OCI-LY7 (cell line): Measurements from ENCODE around the gene RAMP3. TPM values are rescaled to one million over a fixed set of nuclear protein-coding genes. Genes with fewer than 3 reads are reported as not detected.

Experiments used
- BruUV-seq: library from RNA; stranded (reverse); fragments of 400-500 nt; replicated peaks from 2 replicates; lab custom pipeline; 2021; lab: Mats Ljungman, UMichigan
- CTCF ChIA-PET: fragments of 300-600 bp; sonication (Branson Sonifier 250); formaldehyde crosslinking; loops from one replicate; lab custom pipeline; 2022; ENCODE audit warnings: antibody characterized with exemption; ENCODE audit not compliant: unreplicated experiment; lab: Charles Lee
- POLR2A ChIA-PET: fragments of 300-600 bp; sonication (Branson Sonifier 250); formaldehyde crosslinking; loops from one replicate; lab custom pipeline; 2022; ENCODE audit warnings: antibody characterized with exemption; lab: Charles Lee
- DNase-seq: peaks from one replicate; pipeline ENCODE4 v3.0.0-alpha.2; 2015; ENCODE audit warnings: low spot score
- H2AFZ ChIP-seq: fragments of 200-600 bp; sonication (generic), shearing (Covaris generic); 2 replicates; pipeline ENCODE4 v1.6.1; 2014; ENCODE audit warnings: mild to moderate bottlenecking, antibody characterized with exemption, low read length, moderate library complexity
- H3K27ac ChIP-seq: fragments of 200-600 bp; sonication (generic); 2 replicates; pipeline ENCODE4 v1.5.1; 2014; ENCODE audit warnings: mixed run types, low read depth, mild to moderate bottlenecking, moderate library complexity, low read length, inconsistent platforms; ENCODE audit not compliant: poor library complexity, severe bottlenecking
- H3K36me3 ChIP-seq: fragments of 200-600 bp; sonication (generic); 2 replicates; pipeline ENCODE4 v1.6.1; 2014; ENCODE audit warnings: mild to moderate bottlenecking, antibody characterized with exemption, low read length, moderate library complexity, mixed read lengths; ENCODE audit not compliant: insufficient read depth
- H3K4me1 ChIP-seq: fragments of 200-600 bp; sonication (generic); 2 replicates; pipeline ENCODE4 v1.5.1; 2014; ENCODE audit warnings: mild to moderate bottlenecking, low read length; ENCODE audit not compliant: insufficient read depth, poor library complexity, severe bottlenecking
- H3K4me2 ChIP-seq: fragments of 200-600 bp; sonication (generic); 2 replicates; pipeline ENCODE4 v1.6.1; 2014; ENCODE audit warnings: mild to moderate bottlenecking, low read length
- H3K4me3 ChIP-seq: fragments of 200-600 bp; sonication (generic); 2 replicates; pipeline ENCODE4 v1.5.1; 2014; ENCODE audit warnings: mild to moderate bottlenecking, low read depth, low read length; ENCODE audit not compliant: poor library complexity, severe bottlenecking
- H3K79me2 ChIP-seq: fragments of 200-600 bp; sonication (generic); 2 replicates; pipeline ENCODE4 v1.6.1; 2016; ENCODE audit warnings: low read depth, mild to moderate bottlenecking, low read length, moderate library complexity, mixed read lengths; ENCODE audit not compliant: insufficient read depth
- H3K9me2 ChIP-seq: fragments of 200-600 bp; sonication (generic); 2 replicates; pipeline ENCODE4 v1.6.1; 2016; ENCODE audit warnings: mild to moderate bottlenecking, low read length, mixed read lengths; ENCODE audit not compliant: insufficient read depth
- H3K9me3 ChIP-seq: fragments of 200-600 bp; sonication (generic); 2 replicates; pipeline ENCODE4 v1.6.1; 2014; ENCODE audit warnings: mild to moderate bottlenecking, mixed run types, low read length, mixed read lengths
- H4K20me1 ChIP-seq: fragments of 200-600 bp; sonication (generic); 2 replicates; pipeline ENCODE4 v1.6.1; 2014; ENCODE audit warnings: mild to moderate bottlenecking, antibody characterized with exemption, low read length, moderate library complexity, mixed read lengths; ENCODE audit not compliant: insufficient read depth
- EZH2phosphoT487 ChIP-seq: fragments of 200-600 bp; sonication (generic); IDR thresholded peaks from 2 replicates; pipeline ENCODE4 v1.6.1; 2018; ENCODE audit warnings: low read depth, borderline replicate concordance, mild to moderate bottlenecking, mixed run types, antibody characterized with exemption, low read length, moderate library complexity, mixed read lengths
- intact Hi-C: fragments of 100-400 bp; cut with micrococcal nuclease; formaldehyde crosslinking; loops from one replicate; pipeline ENCODE4 v1.10.0; 2022; ENCODE audit not compliant: unreplicated experiment
- total RNA-seq, 2 experiments: library from RNA; depleted of rRNA in 1 of 2; stranded (reverse); fragments of >200 nt in 1 of 2; shearing (Covaris generic) in 1 of 2; gene quantifications; 2 replicates each; pipeline ENCODE4 v1.2.3, GENCODE V29; 2014 to 2022
- TF ChIP-seq, protein P1 (sequence below): fragments of 200-600 bp; sonication (generic); conservative IDR thresholded peaks from 2 replicates; pipeline ENCODE4 v1.5.1; 2014; ENCODE audit warnings: mild to moderate bottlenecking, antibody characterized with exemption, low read length, moderate library complexity, mixed read lengths

RAMP3 gene
- total RNA-seq, 2 experiments from 2014 or later = not detected

DNA sequence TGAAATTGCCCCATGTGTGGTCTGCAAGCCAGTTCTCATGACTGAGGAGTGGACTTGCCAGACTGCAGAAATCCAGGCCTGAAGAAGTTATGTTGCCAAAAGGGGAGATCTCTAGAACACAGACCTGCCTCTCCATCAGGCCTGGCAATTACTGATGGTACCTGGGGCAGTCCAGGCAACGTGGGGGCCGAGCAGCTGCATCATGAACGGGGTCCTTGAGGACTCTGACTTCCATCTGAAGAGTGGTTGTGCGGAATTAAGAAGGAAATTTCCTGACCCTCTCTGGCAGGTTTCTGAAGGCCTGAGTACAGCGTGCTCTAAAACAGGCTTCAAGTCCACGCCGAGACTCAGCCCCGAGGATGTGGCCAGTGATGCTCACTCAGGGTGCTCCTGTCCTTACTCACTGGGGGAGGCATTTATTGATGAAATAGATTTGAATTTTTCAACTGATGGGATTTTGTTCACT is 30.4 kb downstream of the RAMP3 start:
- no peak overlapping the region for H3K4me3 ChIP-seq
- intact Hi-C loops = no loop called here
- no peak overlapping the region for H3K4me2 ChIP-seq
- no peaks in the 10 kb centered on the region for H3K79me2 ChIP-seq
- no peak for DNase-seq
- BruUV-seq = no TSS peak
- no peaks in the 10 kb centered on the region for H3K4me1 ChIP-seq
- CTCF ChIA-PET = no interaction called here
- no peak overlapping the region for H3K27ac ChIP-seq
- H3K9me3 ChIP-seq = no peaks in the 10 kb centered on the region
- no peak overlapping the region for H2AFZ ChIP-seq
- TF ChIP-seq, protein P1, sequence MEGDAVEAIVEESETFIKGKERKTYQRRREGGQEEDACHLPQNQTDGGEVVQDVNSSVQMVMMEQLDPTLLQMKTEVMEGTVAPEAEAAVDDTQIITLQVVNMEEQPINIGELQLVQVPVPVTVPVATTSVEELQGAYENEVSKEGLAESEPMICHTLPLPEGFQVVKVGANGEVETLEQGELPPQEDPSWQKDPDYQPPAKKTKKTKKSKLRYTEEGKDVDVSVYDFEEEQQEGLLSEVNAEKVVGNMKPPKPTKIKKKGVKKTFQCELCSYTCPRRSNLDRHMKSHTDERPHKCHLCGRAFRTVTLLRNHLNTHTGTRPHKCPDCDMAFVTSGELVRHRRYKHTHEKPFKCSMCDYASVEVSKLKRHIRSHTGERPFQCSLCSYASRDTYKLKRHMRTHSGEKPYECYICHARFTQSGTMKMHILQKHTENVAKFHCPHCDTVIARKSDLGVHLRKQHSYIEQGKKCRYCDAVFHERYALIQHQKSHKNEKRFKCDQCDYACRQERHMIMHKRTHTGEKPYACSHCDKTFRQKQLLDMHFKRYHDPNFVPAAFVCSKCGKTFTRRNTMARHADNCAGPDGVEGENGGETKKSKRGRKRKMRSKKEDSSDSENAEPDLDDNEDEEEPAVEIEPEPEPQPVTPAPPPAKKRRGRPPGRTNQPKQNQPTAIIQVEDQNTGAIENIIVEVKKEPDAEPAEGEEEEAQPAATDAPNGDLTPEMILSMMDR = no peak
- no peak for TF ChIP-seq EZH2phosphoT487
- POLR2A ChIA-PET = no interaction called here
- H3K36me3 ChIP-seq = no peaks in the 10 kb centered on the region
- no peaks in the 10 kb centered on the region for H4K20me1 ChIP-seq
- H3K9me2 ChIP-seq = no peaks in the 10 kb centered on the region

DNA sequence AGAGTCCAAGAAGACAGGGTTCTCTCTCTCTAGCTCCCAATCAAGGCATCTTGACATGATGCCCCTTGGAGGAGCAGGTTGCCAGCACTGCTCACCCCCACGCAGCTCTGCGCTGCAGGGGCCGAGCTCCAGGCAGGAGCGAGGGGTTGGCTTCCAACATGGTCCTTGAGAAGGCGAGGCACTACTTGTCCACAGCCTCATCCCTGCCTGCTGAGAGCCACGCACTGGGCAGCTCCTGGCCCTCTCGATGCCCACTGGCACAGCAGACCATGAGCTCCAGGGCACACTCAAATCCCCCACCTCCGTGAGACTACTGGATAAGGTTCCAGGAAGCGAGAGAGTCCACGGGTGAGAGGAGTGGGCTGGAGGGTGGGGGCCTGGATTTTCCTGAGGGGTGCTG is 31.1 kb downstream of the RAMP3 start:
- H3K4me3 ChIP-seq = no peak overlapping the region
- intact Hi-C loops = no loop called here
- no peaks in the 10 kb centered on the region for H3K4me1 ChIP-seq
- BruUV-seq = no TSS peak
- no peak overlapping the region for H3K4me2 ChIP-seq
- no peaks in the 10 kb centered on the region for H4K20me1 ChIP-seq
- DNase-seq = no peak
- H3K36me3 ChIP-seq = no peaks in the 10 kb centered on the region
- no peaks in the 10 kb centered on the region for H3K9me3 ChIP-seq
- H3K79me2 ChIP-seq = no peaks in the 10 kb centered on the region
- H3K9me2 ChIP-seq = no peaks in the 10 kb centered on the region
- H2AFZ ChIP-seq = no peak overlapping the region
- no peak for TF ChIP-seq EZH2phosphoT487
- TF ChIP-seq, protein P1 = no peak
- no peak overlapping the region for H3K27ac ChIP-seq
- POLR2A ChIA-PET = no interaction called here
- CTCF ChIA-PET = no interaction called here

DNA sequence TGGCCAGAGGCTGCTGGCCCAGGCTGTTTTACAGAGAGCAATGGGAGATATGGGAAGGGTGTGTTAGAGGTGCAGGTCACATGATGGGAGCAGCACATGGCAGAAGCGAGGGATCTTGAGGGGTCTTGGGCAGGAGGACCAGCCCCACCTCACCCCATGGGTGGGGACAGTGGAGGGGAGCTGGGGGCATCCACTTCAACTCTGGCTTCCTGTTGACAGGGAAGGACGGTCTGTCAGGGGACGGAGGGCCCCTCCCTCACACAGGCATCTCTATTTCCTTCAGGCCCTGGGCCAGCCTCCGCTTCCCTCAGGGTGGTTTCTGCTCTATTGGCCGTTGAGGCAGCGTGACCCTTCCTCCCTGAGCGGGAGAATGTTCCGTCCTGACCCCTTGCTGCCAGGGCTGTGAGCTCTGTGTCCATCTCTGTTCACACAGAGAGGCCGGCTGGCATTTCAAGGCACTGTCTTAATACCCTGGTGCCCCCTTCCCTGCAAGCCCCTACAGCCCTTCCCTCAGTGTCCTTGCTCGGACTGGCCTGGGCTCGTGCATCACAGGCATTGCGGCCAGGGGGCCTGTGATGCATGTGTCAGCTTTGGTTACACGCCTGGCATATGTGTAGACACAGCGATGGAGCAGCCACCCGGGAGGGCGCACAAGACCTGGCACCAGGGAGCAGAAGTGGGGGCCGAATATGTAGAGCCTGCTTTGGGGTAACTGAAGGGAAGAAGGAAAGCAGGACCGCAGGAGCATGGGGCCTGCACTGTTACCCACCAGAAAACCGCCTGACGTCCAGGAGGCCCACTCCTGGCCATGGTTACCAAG is 31.8 kb downstream of the RAMP3 start:
- CTCF ChIA-PET = no interaction called here

More for the DNA sequence above, 31.8 kb downstream of the RAMP3 start:
- H3K4me1 ChIP-seq = no peaks in the 10 kb centered on the region
- TF ChIP-seq EZH2phosphoT487 = no peak
- TF ChIP-seq, protein P1 = no peak
- no peak for DNase-seq
- H3K9me2 ChIP-seq = no peaks in the 10 kb centered on the region
- no peak overlapping the region for H2AFZ ChIP-seq
- POLR2A ChIA-PET = no interaction called here
- intact Hi-C loops = no loop called here
- H3K4me3 ChIP-seq = no peak overlapping the region
- H3K79me2 ChIP-seq = no peaks in the 10 kb centered on the region
- no peaks in the 10 kb centered on the region for H3K36me3 ChIP-seq
- no peak overlapping the region for H3K27ac ChIP-seq
- H4K20me1 ChIP-seq = no peaks in the 10 kb centered on the region
- H3K4me2 ChIP-seq = no peak overlapping the region
- no TSS peak for BruUV-seq
- no peaks in the 10 kb centered on the region for H3K9me3 ChIP-seq
